A549 (cell line): ENCODE data around the gene GHITM. TPM values are rescaled to one million over a fixed set of nuclear protein-coding genes. Genes with fewer than 3 reads are reported as not detected.

Experiments
- ATAC-seq, 2 experiments: fragments of 200-7000 bp in 1 of 2; fragments of >200 bp in 1 of 2; cut with Nextera tagmentation in 1 of 2; cut with Tn5 transposase in 1 of 2; 3 replicates each; pipeline versions ENCODE4 v1.8.0 to v1.9.1; 2018 to 2020; ENCODE audit warnings: mild to moderate bottlenecking in 1 of 2, moderate library complexity in 1 of 2
- CTCF ChIA-PET: fragments of 300-600 bp; sonication (Branson Sonifier 250); formaldehyde crosslinking; extraction: SDS; loops from one replicate; lab custom pipeline; 2021; ENCODE audit warnings: antibody characterized with exemption, inconsistent platforms; lab: Yijun Ruan, JAX
- POLR2A ChIA-PET: fragments of 350-600 bp; formaldehyde crosslinking; extraction: SDS; loops from one replicate; lab custom pipeline; 2021; ENCODE audit warnings: antibody characterized with exemption, inconsistent platforms; lab: Yijun Ruan, JAX
- DNase-seq, 2 experiments: peaks; one replicate each; pipeline versions ENCODE4 v3.0.0 to v3.0.0-alpha.2; 2011 to 2016; ENCODE audit warnings: low read depth in 1 of 2, low spot score in 1 of 2
- FAIRE-seq: peaks from 2 replicates; lab custom pipeline; 2011; peaks lifted over from hg19 to GRCh38; lab: Jason Lieb, UNC
- H3K27ac ChIP-seq, 2 experiments: fragments of >200 bp; sonication (Bioruptor Twin); formaldehyde crosslinking; 3 replicates each; pipeline ENCODE4 v1.5.1; 2016 to 2017
- H3K4me1 ChIP-seq: fragments of >200 bp; sonication (Bioruptor Twin); formaldehyde crosslinking; 3 replicates; pipeline ENCODE4 v1.6.1; 2016
- H3K4me2 ChIP-seq: fragments of >200 bp; sonication (Bioruptor Twin); formaldehyde crosslinking; 3 replicates; pipeline ENCODE4 v1.6.1; 2016
- H3K4me3 ChIP-seq: fragments of >200 bp; sonication (Bioruptor Twin); formaldehyde crosslinking; 3 replicates; pipeline ENCODE4 v1.5.1; 2016
- H3K9me3 ChIP-seq: fragments of >200 bp; sonication (Bioruptor Twin); formaldehyde crosslinking; 3 replicates; pipeline ENCODE4 v1.6.1; 2016
- CEBPB ChIP-seq, 2 experiments: fragments of >200 bp in 1 of 2; sonication (Bioruptor Twin) in 1 of 2; formaldehyde crosslinking in 1 of 2; IDR thresholded peaks; 2 replicates each; pipeline ENCODE4 v1.6.1; 2012 to 2016
- CHD2 ChIP-seq: fragments of 150-350 bp; IDR thresholded peaks from 2 replicates; pipeline ENCODE4 v1.6.1; 2014; ENCODE audit warnings: low read length; ENCODE audit not compliant: partially characterized antibody
- CHD4 ChIP-seq: fragments of 200-600 bp; sonication (generic); IDR thresholded peaks from 2 replicates; pipeline ENCODE4 v1.6.1; 2016; ENCODE audit warnings: antibody characterized with exemption, mild to moderate bottlenecking, borderline replicate concordance
- E2F6 ChIP-seq: IDR thresholded peaks from 2 replicates; pipeline ENCODE4 v1.6.1; 2012; ENCODE audit warnings: low read depth, borderline replicate concordance
- EHF ChIP-seq: fragments of 250-450 bp; sonication (Bioruptor Pico); IDR thresholded peaks from 2 replicates; pipeline ENCODE4 v1.5.0; 2020; ENCODE audit warnings: mild to moderate bottlenecking
- EP300 ChIP-seq, 2 experiments: fragments of >200 bp; sonication (Bioruptor Twin); formaldehyde crosslinking; IDR thresholded peaks; 2 replicates in 1 of 2; 3 replicates in 1 of 2; pipeline ENCODE4 v1.6.1; 2016 to 2017
- FOSL2 ChIP-seq, 2 experiments: fragments of 450-650 bp in 1 of 2; fragments of >200 bp in 1 of 2; sonication (Bioruptor Twin) in 1 of 2; formaldehyde crosslinking; IDR thresholded peaks; 2 replicates each; pipeline versions ENCODE4 v1.5.0 to v1.6.1; 2016 to 2020; ENCODE audit warnings: mild to moderate bottlenecking in 1 of 2, moderate library complexity in 1 of 2
- HOXA7 ChIP-seq: fragments of 250-450 bp; sonication (Bioruptor Pico); IDR thresholded peaks from 2 replicates; pipeline ENCODE4 v1.5.0; 2020; ENCODE audit warnings: mild to moderate bottlenecking, moderate library complexity
- HOXB13 ChIP-seq: fragments of 250-450 bp; sonication (Bioruptor Pico); IDR thresholded peaks from 2 replicates; pipeline ENCODE4 v1.5.0; 2020; ENCODE audit warnings: low read depth, mild to moderate bottlenecking, moderate library complexity
- HOXB5 ChIP-seq: fragments of 250-450 bp; sonication (Bioruptor Pico); IDR thresholded peaks from 2 replicates; pipeline ENCODE4 v1.5.0; 2020; ENCODE audit warnings: mild to moderate bottlenecking, moderate library complexity
- POLR2A ChIP-seq: IDR thresholded peaks from 2 replicates; pipeline ENCODE4 v1.6.1; 2012; ENCODE audit warnings: mild to moderate bottlenecking, low read length
- POLR2AphosphoS2 ChIP-seq: conservative IDR thresholded peaks from 2 replicates; pipeline ENCODE4 v1.6.1; 2012; ENCODE audit warnings: low read length, improper control_type of control experiment, inconsistent platforms
- RAD21 ChIP-seq, 2 experiments: fragments of >200 bp in 1 of 2; sonication (Bioruptor Twin) in 1 of 2; formaldehyde crosslinking in 1 of 2; IDR thresholded peaks in 1 of 2; conservative IDR thresholded peaks in 1 of 2; 2 replicates in 1 of 2; 3 replicates in 1 of 2; pipeline ENCODE4 v1.6.1; 2012 to 2018; ENCODE audit warnings: inconsistent platforms in 1 of 2
- RARB ChIP-seq: fragments of 250-450 bp; sonication (Bioruptor Pico); IDR thresholded peaks from 2 replicates; pipeline ENCODE4 v1.8.0; 2021; ENCODE audit warnings: mild to moderate bottlenecking, moderate library complexity
- RCOR1 ChIP-seq: fragments of 150-350 bp; IDR thresholded peaks from 2 replicates; pipeline ENCODE4 v1.6.1; 2014; ENCODE audit warnings: antibody characterized with exemption, low read length, low read depth
- REST ChIP-seq: fragments of 200-600 bp; sonication (generic); IDR thresholded peaks from 2 replicates; pipeline ENCODE4 v1.6.1; 2016; ENCODE audit warnings: antibody characterized with exemption, mild to moderate bottlenecking, moderate library complexity
- RFX5 ChIP-seq: fragments of 450-650 bp; IDR thresholded peaks from 2 replicates; pipeline ENCODE4 v1.7.1; 2014; ENCODE audit warnings: antibody characterized with exemption, mild to moderate bottlenecking, moderate library complexity
- SMC3 ChIP-seq: fragments of >200 bp; sonication (Bioruptor Twin); formaldehyde crosslinking; IDR thresholded peaks from 3 replicates; pipeline ENCODE4 v1.6.1; 2018; ENCODE audit warnings: inconsistent platforms
- USF2 ChIP-seq: fragments of 450-650 bp; IDR thresholded peaks from 2 replicates; pipeline ENCODE4 v1.6.1; 2014; ENCODE audit warnings: antibody characterized with exemption
- WGBS: methylation state at CpG from one replicate; pipeline ENCODE4 v1.1.6; 2017; ENCODE audit errors: missing lambda C conversion rate; 5-methylcytosine and 5-hydroxymethylcytosine counted together
- polyA plus RNA-seq, 4 experiments: library from polyadenylated mRNA; depleted of rRNA in 3 of 4; stranded (reverse); fragments of >200 nt; fragmentation: RNase III in 1 of 4; extraction: RNeasy Plus Mini Kit Qiagen cat#74134 plus additional on column Dnase treatment in 1 of 4; gene quantifications; 2 replicates in 3 of 4; 3 replicates in 1 of 4; pipeline ENCODE4 v1.2.3, GENCODE V29; 2011 to 2017
- TF ChIP-seq, protein P1 (sequence below): fragments of >200 bp; sonication (Bioruptor Twin); formaldehyde crosslinking; IDR thresholded peaks from 3 replicates; pipeline ENCODE4 v1.6.1; 2016
- TF ChIP-seq, protein P2 (sequence below): fragments of 250-450 bp; sonication (Bioruptor Pico); IDR thresholded peaks from 2 replicates; pipeline ENCODE4 v1.5.0; 2021; ENCODE audit warnings: mild to moderate bottlenecking, moderate library complexity, borderline replicate concordance

The GHITM gene
- polyA plus RNA-seq, 2 of the 4 experiments (the other 2 are of a cell fraction): 220 to 360 TPM

GRCh38 chr10:84160663-84161362, 21.5 kb downstream of the GHITM start (continued):
- TF ChIP-seq FOSL2 (IDR thresholded peaks at IDR 0.05): no peak
- no peak for TF ChIP-seq FOSL2 (CRISPR knock-in tag; IDR thresholded peaks at IDR 0.05)
- TF ChIP-seq EP300 (IDR thresholded peaks at IDR 0.05): no peak
- TF ChIP-seq EHF (CRISPR knock-in tag): no peak
- TF ChIP-seq, all 56 proteins: peak for 0

GRCh38 chr10:84163996-84164395, 24.7 kb downstream of the GHITM start:
- WGBS: 81% methylated on average over 2 of the region's 2 CpGs
- H3K4me2 ChIP-seq: no peak overlapping the region
- TF ChIP-seq POLR2AphosphoS2 (no peak), HOXB5 (CRISPR knock-in tag) (no peak), RAD21 (conservative IDR thresholded peaks at IDR 0.05 in 1 of 2, IDR thresholded peaks at IDR 0.05 in 1 of 2) (no peak), CHD4 (no peak), HOXB13 (CRISPR knock-in tag) (no peak), CEBPB (IDR thresholded peaks at IDR 0.05) (no peak), HOXA7 (CRISPR knock-in tag) (no peak)
- POLR2A ChIA-PET: no interaction called here
- DNase-seq (no peak), FAIRE-seq (no peak), ATAC-seq (no peak)
- H3K9me3 ChIP-seq: no peaks in the 10 kb centered on the region
- no peak overlapping the region for H3K4me3 ChIP-seq
- CTCF ChIA-PET: interaction anchor here (0.7 to 1.4 kb wide), 2 partner anchors 15 to 28 kb away, joined by 3 to 4 read pairs; no protein-coding TSS in a partner anchor
- no peaks in the 10 kb centered on the region for H3K4me1 ChIP-seq
- no peak overlapping the region for H3K27ac ChIP-seq

GRCh38 chr10:84164442-84164841, 25.1 kb downstream of the GHITM start:
- no peaks in the 10 kb centered on the region for H3K9me3 ChIP-seq
- ATAC-seq: no peak
- ChIA-PET CTCF (interaction anchor here (0.7 kb wide), 1 partner anchor 29 kb away, joined by 3 read pairs; no protein-coding TSS in a partner anchor), POLR2A (no interaction called here)
- no peak overlapping the region for H3K4me3 ChIP-seq
- WGBS: 38% methylated on average over 2 of the region's 2 CpGs
- no peak overlapping the region for H3K4me2 ChIP-seq
- no peaks in the 10 kb centered on the region for H3K4me1 ChIP-seq
- no peak overlapping the region for H3K27ac ChIP-seq
- TF ChIP-seq RFX5 (no peak), RARB (CRISPR knock-in tag) (no peak), E2F6 (no peak)
- TF ChIP-seq, all 56 proteins: peak for 0
- FAIRE-seq: no peak
- no peak for DNase-seq

GRCh38 chr10:84166620-84167288, 27.4 kb downstream of the GHITM start:
- no peak for FAIRE-seq
- Histone ChIP-seq H3K9me3 (no peaks in the 10 kb centered on the region), H3K4me2 (no peak overlapping the region), H3K4me1 (no peaks in the 10 kb centered on the region), H3K4me3 (no peak overlapping the region), H3K27ac (no peak overlapping the region)
- ChIA-PET POLR2A (no interaction called here), CTCF (interaction anchor here (1.4 kb wide), 1 partner anchor 12 kb away, joined by 3 read pairs; no protein-coding TSS in a partner anchor)
- WGBS: 73% methylated on average over 4 of the region's 4 CpGs
- no peak for ATAC-seq
- DNase-seq: no peak
- TF ChIP-seq, protein P1, sequence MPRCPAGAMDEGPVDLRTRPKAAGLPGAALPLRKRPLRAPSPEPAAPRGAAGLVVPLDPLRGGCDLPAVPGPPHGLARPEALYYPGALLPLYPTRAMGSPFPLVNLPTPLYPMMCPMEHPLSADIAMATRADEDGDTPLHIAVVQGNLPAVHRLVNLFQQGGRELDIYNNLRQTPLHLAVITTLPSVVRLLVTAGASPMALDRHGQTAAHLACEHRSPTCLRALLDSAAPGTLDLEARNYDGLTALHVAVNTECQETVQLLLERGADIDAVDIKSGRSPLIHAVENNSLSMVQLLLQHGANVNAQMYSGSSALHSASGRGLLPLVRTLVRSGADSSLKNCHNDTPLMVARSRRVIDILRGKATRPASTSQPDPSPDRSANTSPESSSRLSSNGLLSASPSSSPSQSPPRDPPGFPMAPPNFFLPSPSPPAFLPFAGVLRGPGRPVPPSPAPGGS: no peak
- TF ChIP-seq SMC3: no peak
- TF ChIP-seq CHD2: no peak
- TF ChIP-seq USF2: no peak
- no peak for TF ChIP-seq POLR2A
- no peak for TF ChIP-seq REST
- TF ChIP-seq RCOR1: no peak
- no peak for TF ChIP-seq FOSL2 (IDR thresholded peaks at IDR 0.05)
- no peak for TF ChIP-seq FOSL2 (CRISPR knock-in tag; IDR thresholded peaks at IDR 0.05)
- TF ChIP-seq, protein P2, sequence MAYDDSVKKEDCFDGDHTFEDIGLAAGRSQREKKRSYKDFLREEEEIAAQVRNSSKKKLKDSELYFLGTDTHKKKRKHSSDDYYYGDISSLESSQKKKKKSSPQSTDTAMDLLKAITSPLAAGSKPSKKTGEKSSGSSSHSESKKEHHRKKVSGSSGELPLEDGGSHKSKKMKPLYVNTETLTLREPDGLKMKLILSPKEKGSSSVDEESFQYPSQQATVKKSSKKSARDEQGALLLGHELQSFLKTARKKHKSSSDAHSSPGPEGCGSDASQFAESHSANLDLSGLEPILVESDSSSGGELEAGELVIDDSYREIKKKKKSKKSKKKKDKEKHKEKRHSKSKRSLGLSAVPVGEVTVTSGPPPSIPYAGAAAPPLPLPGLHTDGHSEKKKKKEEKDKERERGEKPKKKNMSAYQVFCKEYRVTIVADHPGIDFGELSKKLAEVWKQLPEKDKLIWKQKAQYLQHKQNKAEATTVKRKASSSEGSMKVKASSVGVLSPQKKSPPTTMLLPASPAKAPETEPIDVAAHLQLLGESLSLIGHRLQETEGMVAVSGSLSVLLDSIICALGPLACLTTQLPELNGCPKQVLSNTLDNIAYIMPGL: no peak
